Stomach (tissue), 9 donors: ENCODE results near the gene ZNF775. TPM values are rescaled to one million over a fixed set of nuclear protein-coding genes. Genes with fewer than 3 reads are reported as not detected.

Experiments used
- DNase-seq, 2 donors: peaks; one replicate each; pipeline versions ENCODE4 v3.0.0 to v3.0.0-alpha.2; 2013 to 2019
- H3K27ac ChIP-seq, 5 donors: fragments of 200-600 bp in 4 of 5; sonication (generic) in 4 of 5; one replicate each; pipeline ENCODE4 v1.5.1; 2013 to 2019; ENCODE audit warnings: mild to moderate bottlenecking in 1 of 5, moderate library complexity in 1 of 5
- H3K27me3 ChIP-seq, 3 donors: fragments of 200-600 bp; sonication (generic); one replicate each; pipeline ENCODE4 v1.5.1; 2017 to 2019; ENCODE audit warnings: mixed run types in 1 of 3
- H3K36me3 ChIP-seq, 4 donors: fragments of 200-600 bp; sonication (generic); 1 replicate in 3 of 4; 2 replicates in 1 of 4; pipeline ENCODE4 v1.5.1; 2016 to 2019
- H3K4me1 ChIP-seq, 4 donors: fragments of 200-600 bp; sonication (generic); one replicate each; pipeline ENCODE4 v1.5.1; 2016 to 2019
- H3K4me3 ChIP-seq, 4 donors: fragments of 200-600 bp; sonication (generic) in 3 of 4; one replicate each; pipeline ENCODE4 v1.5.1; 2016 to 2019; ENCODE audit warnings: mild to moderate bottlenecking in 1 of 4
- H3K9me3 ChIP-seq, 4 donors: fragments of 200-600 bp; sonication (generic); one replicate each; pipeline ENCODE4 v1.5.1; 2016 to 2019
- EP300 ChIP-seq: sonication (generic); formaldehyde crosslinking; IDR thresholded peaks from one replicate; pipeline ENCODE4 v1.6.1; 2017; ENCODE audit warnings: antibody characterized with exemption
- POLR2A ChIP-seq, 4 donors: fragments of 450-650 bp; IDR thresholded peaks; one replicate each; pipeline ENCODE4 v1.6.1; 2016; ENCODE audit warnings: antibody characterized with exemption in 4 of 4, control low read depth in 2 of 4, mild to moderate bottlenecking in 1 of 4, moderate library complexity in 1 of 4
- POLR2AphosphoS5 ChIP-seq, 3 donors: sonication (generic); formaldehyde crosslinking; IDR thresholded peaks; one replicate each; pipeline ENCODE4 v1.6.1; 2016; ENCODE audit warnings: antibody characterized with exemption in 3 of 3
- WGBS, 5 donors: extraction: QIAGEN DNeasy Blood & Tissue Kit in 3 of 5; methylation state at CpG; one replicate each; pipeline versions ENCODE4 v1.1.5 to v1.1.7; 2013 to 2018; 5-methylcytosine and 5-hydroxymethylcytosine counted together
- intact Hi-C: fragments of 100-400 bp; cut with DNase I; formaldehyde crosslinking; loops from one replicate; pipeline ENCODE4 v1.15.1; 2023; ENCODE audit warnings: low total_unique reads
- polyA plus RNA-seq, 3 donors: library from polyadenylated mRNA; stranded (reverse); fragments of 200-250 nt; gene quantifications; one replicate each; pipeline ENCODE4 v1.2.3, GENCODE V29; 2013
- total RNA-seq, 5 donors: library from RNA; depleted of rRNA; stranded (reverse); fragments of >200 nt; gene quantifications; one replicate each; pipeline versions ENCODE4 v1.1.0 to v1.2.3, GENCODE V29; 2014 to 2016
- TF ChIP-seq, protein P1 (sequence below), 7 experiments: fragments of 450-650 bp in 4 of 7; fragments of 200-600 bp in 3 of 7; sonication (generic) in 3 of 7; IDR thresholded peaks; one replicate each; pipeline ENCODE4 v1.5.1; 2016 to 2019; ENCODE audit warnings: antibody characterized with exemption in 7 of 7, control low read depth in 2 of 7, mild to moderate bottlenecking in 1 of 7
- donor health status: healthy with polysubstance abuse.
- donor health status: Bipolar disorder and iron deficiency.
- donor health status: healthy.

The ZNF775 gene
- total and polyA plus RNA-seq, 8 donors = 1.8 to 17.0 (median 2.5) TPM; not detected in 2

DNA sequence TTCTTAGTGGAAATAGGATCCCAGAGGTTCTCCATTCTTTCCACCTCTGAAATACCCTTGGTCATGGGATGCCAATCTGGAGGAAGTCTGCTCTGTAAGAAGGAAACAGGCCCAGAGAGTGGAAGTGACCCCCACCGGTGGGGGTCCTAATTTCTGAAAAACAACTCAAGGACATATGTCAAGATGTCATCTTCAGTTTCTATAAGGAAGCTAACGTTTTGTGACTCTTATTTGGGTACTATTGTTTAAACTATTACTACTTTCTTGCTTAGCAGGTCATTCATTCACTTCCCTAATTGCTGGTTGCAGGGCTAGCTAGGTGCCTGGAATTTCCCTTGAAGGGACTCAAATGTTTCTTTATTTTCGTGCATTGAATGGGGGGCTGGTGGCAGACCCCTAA lies 1.9 kb upstream of the ZNF775 start:
- no peaks in the 10 kb centered on the region for H3K27me3 ChIP-seq
- DNase-seq = no peak
- H3K27ac ChIP-seq = peak overlapping the region in 4 of 5 donors; percentile 87 to 92 (median 91)
- H3K4me1 ChIP-seq = peaks cover 17 to 80% (median 65%) of the 10 kb centered on the region in 4 donors
- peaks cover 16 to 33% (median 27%) of the 10 kb centered on the region in 4 donors for H3K36me3 ChIP-seq
- no peak for TF ChIP-seq POLR2AphosphoS5 (IDR thresholded peaks at IDR 0.05)
- TF ChIP-seq EP300 = no peak
- no peak for TF ChIP-seq POLR2A (IDR thresholded peaks at IDR 0.05)
- TF ChIP-seq, protein P1, sequence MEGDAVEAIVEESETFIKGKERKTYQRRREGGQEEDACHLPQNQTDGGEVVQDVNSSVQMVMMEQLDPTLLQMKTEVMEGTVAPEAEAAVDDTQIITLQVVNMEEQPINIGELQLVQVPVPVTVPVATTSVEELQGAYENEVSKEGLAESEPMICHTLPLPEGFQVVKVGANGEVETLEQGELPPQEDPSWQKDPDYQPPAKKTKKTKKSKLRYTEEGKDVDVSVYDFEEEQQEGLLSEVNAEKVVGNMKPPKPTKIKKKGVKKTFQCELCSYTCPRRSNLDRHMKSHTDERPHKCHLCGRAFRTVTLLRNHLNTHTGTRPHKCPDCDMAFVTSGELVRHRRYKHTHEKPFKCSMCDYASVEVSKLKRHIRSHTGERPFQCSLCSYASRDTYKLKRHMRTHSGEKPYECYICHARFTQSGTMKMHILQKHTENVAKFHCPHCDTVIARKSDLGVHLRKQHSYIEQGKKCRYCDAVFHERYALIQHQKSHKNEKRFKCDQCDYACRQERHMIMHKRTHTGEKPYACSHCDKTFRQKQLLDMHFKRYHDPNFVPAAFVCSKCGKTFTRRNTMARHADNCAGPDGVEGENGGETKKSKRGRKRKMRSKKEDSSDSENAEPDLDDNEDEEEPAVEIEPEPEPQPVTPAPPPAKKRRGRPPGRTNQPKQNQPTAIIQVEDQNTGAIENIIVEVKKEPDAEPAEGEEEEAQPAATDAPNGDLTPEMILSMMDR (IDR thresholded peaks at IDR 0.05) = no peak
- no peaks in the 10 kb centered on the region for H3K9me3 ChIP-seq
- intact Hi-C loops = no loop called here
- 32 to 45% (median 40%) methylated on average over 3 of the region's 3 CpGs for WGBS, 5 donors
- no peak overlapping the region for H3K4me3 ChIP-seq

DNA sequence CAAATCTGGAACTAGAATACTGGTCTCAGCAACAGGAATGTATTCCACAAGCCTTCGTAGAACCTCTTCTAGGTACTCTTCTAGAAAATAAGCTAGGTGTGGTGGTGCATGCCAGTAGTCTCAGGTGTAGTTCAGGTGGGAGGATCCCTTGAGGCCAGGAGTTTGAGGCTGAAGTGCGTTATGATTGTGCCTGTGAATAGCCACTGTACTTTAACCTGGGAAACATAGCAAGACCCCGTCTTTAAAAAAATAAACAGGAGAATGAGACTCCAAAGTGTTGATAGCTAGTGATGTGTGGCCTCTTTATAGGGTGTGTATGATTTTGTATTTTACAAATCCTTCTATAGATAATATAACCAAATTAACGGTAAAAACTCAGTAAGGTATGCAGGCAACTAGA lies 1.5 kb upstream of the ZNF775 start:
- 18 to 46% (median 37%) methylated on average over 4 of the region's 4 CpGs for whole genome bisulfite sequencing, 5 donors
- intact Hi-C loops = no loop called here
- peaks cover 13 to 80% (median 65%) of the 10 kb centered on the region in 4 donors for H3K4me1 ChIP-seq
- no peaks in the 10 kb centered on the region for H3K27me3 ChIP-seq
- H3K27ac ChIP-seq = peak overlapping the region in 4 of 5 donors; percentile 87 to 92 (median 91)
- TF ChIP-seq, protein P1 (IDR thresholded peaks at IDR 0.05) = no peak
- no peak for TF ChIP-seq POLR2A (IDR thresholded peaks at IDR 0.05)
- TF ChIP-seq EP300 = no peak
- TF ChIP-seq POLR2AphosphoS5 (IDR thresholded peaks at IDR 0.05) = no peak
- H3K4me3 ChIP-seq = no peak overlapping the region
- peaks cover 12 to 29% (median 23%) of the 10 kb centered on the region in 4 donors for H3K36me3 ChIP-seq
- H3K9me3 ChIP-seq = no peaks in the 10 kb centered on the region
- DNase-seq = no peak

DNA sequence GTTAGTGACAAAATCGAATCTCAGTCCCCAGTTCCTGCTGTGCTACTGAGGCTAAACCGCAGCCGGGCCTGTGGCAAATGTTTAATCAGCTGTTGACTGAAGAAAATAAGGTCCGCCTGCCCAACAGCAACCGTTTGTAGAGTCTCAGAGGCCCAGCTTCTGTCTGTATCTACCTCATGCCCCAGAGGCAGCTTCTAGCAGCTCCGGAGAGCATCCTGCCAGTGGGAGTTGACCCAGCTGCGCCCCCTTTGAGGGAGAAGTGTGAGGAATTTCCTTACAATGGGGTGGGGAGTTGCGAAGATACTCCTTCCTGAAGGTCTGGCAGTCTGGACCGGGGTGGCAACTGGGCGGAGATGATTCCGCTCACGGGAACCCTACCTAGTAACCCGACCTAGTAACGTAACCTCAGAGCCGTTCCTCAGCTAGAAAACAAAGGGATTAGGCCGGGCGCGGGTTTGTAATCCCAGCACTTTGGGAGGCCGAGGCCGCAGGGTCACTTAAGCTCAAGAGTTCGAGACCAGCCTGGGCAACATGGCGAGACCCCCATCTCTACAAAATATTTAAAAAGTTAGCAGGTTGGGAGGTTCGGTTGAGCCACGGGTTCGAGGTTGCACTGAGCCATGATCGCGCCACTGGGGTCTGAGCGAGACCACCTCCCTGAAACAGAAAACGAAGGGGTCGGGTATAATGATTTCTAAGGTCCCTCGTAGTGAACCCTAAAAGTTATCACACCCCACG lies 846 bp upstream of the ZNF775 start:
- Histone ChIP-seq H3K4me1 (peaks cover 13 to 80% (median 63%) of the 10 kb centered on the region in 4 donors), H3K9me3 (no peaks in the 10 kb centered on the region), H3K4me3 (peak overlapping the region; percentile 70 to 97 (median 93)), H3K27me3 (no peaks in the 10 kb centered on the region), H3K27ac (peak overlapping the region; percentile 87 to 96 (median 91)), H3K36me3 (peaks cover 10 to 23% (median 17%) of the 10 kb centered on the region in 4 donors)
- 1 to 5% (median 4%) methylated on average over 30 to 32 of the region's 32 CpGs for WGBS, 5 donors
- DNase-seq = peak; percentile 66 to 86
- TF ChIP-seq POLR2AphosphoS5 (IDR thresholded peaks at IDR 0.05) (peak in 1 of 3 donors; percentile 22), EP300 (no peak)
- intact Hi-C loops = no loop called here

DNA sequence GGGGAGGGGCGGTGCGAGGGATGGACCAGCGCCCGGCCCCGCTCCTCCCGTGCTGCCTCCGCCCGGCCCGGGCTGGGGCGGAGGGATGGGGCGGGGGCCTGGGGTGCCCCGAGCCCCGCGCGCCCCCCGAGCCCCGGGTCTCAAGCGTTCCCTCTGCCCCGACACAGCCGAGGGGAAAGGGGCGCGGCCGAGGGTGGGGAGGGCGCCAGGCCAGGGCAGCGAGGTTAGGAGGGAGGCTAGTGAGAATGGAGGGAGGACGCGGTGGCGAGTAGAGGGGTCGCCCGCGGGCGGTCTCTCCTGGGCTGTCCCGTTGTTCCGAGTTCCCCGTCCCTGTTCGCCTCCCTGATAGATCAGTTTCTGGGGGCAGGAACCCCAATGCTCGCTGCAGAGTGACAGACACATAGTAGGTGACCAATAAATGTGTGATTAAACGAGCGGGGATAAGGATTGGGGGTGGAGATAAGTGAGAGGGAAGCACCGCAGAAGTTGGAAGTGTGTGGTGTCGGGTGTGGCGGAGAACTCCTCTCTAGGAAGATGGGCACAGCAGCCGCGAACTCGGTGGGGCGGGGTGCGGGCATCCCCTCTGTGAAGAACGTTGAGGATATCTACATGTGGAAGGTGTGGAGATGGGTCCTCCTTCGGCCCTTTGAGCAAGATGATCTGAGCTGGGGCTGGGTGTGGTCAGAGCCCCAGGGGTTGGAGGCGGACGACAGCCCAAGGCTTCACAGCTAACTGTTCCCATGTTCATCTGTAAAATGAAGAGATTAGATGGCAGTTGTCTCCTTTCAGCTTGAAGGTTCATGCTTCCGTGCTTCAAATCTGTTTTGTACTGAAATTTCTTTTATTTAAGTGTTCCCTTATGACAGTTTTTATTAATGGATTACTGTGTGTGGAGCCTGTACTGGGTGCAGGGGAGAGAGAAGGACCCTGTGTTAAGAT lies 580 bp downstream of the ZNF775 start:
- intact Hi-C loops = no loop called here
- Histone ChIP-seq H3K4me3 (peak overlapping the region; percentile 70 to 97 (median 93)), H3K36me3 (peaks cover 0 to 8% (median 2%) of the 10 kb centered on the region in 4 donors), H3K4me1 (peaks cover 13 to 86% (median 64%) of the 10 kb centered on the region in 4 donors), H3K27ac (peak overlapping the region; percentile 87 to 96 (median 91)), H3K9me3 (no peaks in the 10 kb centered on the region), H3K27me3 (no peaks in the 10 kb centered on the region)
- no peak for DNase-seq
- TF ChIP-seq POLR2A (IDR thresholded peaks at IDR 0.05) (no peak), POLR2AphosphoS5 (IDR thresholded peaks at IDR 0.05) (no peak), EP300 (no peak)
- TF ChIP-seq, protein P1 (IDR thresholded peaks at IDR 0.05) = no peak
- 1 to 3% (median 2%) methylated on average over 40 to 52 of the region's 52 CpGs for WGBS, 5 donors
